HCT116 (cell line): ENCODE data around the gene BEGAIN. TPM values are rescaled to one million over a fixed set of nuclear protein-coding genes. Genes with fewer than 3 reads are reported as not detected.
A peak's percentile ranks its signal among the peaks of the same experiment; 100 is the strongest.

Experiments used
- ATAC-seq: fragments of 200-7000 bp; cut with Tn5 transposase; 2 replicates; pipeline ENCODE4 v1.9.1; 2020; ENCODE audit warnings: mild to moderate bottlenecking, moderate library complexity
- BruUV-seq: library from RNA; stranded (reverse); fragments of 400-500 nt; replicated peaks from 2 replicates; lab custom pipeline; 2021; lab: Mats Ljungman, UMichigan
- CTCF ChIA-PET: fragments of 300-600 bp; sonication (Branson Sonifier 250); formaldehyde crosslinking; loops from one replicate; lab custom pipeline; 2021; ENCODE audit warnings: antibody characterized with exemption; lab: Charles Lee
- POLR2A ChIA-PET: fragments of 300-600, 350-600 bp; sonication (Branson Sonifier 250); formaldehyde crosslinking; loops from one replicate; lab custom pipeline; 2021; ENCODE audit warnings: antibody characterized with exemption; lab: Charles Lee
- RAD21 ChIA-PET, 2 experiments: fragments of 300-600 bp; sonication (Branson Sonifier 250); formaldehyde crosslinking; loops; one replicate each; lab custom pipeline; 2023; ENCODE audit warnings: low total read pairs in 2 of 2; ENCODE audit not compliant: uncharacterized antibody in 2 of 2, unreplicated experiment in 2 of 2, low non-redundant PET in 1 of 2; lab: Charles Lee
- DNase-seq: peaks from one replicate; pipeline ENCODE4 v3.0.0-alpha.2; 2010; ENCODE audit warnings: low read depth, low spot score
- H2AFZ ChIP-seq: fragments of 200-600 bp; shearing (Covaris generic), sonication (generic); 2 replicates; pipeline ENCODE4 v1.6.1; 2017; ENCODE audit warnings: low read depth, mixed run types, mixed read lengths, antibody characterized with exemption, low read length; ENCODE audit not compliant: poor library complexity, severe bottlenecking
- H3K27ac ChIP-seq: 2 replicates; pipeline ENCODE4 v1.5.1; 2012; ENCODE audit warnings: low read depth, low read length
- H3K27me3 ChIP-seq: fragments of 200-600 bp; sonication (generic); 2 replicates; pipeline ENCODE4 v1.6.1; 2016; ENCODE audit warnings: mixed run types, low read length, mixed read lengths; ENCODE audit not compliant: insufficient read depth
- H3K36me3 ChIP-seq, 2 experiments: fragments of 200-500 bp in 1 of 2; fragments of 200-600 bp in 1 of 2; sonication (Bioruptor generic) in 1 of 2; sonication (generic) in 1 of 2; 2 replicates each; pipeline versions ENCODE4 v1.5.1 to v1.6.1; 2014 to 2016; ENCODE audit warnings: low read length in 2 of 2, inconsistent platforms in 1 of 2, mixed read lengths in 1 of 2, mixed run types in 1 of 2; ENCODE audit not compliant: insufficient read depth in 2 of 2, control insufficient read depth in 1 of 2
- H3K4me1 ChIP-seq, 2 experiments: fragments of 200-600 bp in 1 of 2; sonication (generic) in 1 of 2; 2 replicates each; pipeline versions ENCODE4 v1.5.1 to v1.6.1; 2012 to 2017; ENCODE audit warnings: low read length in 2 of 2, inconsistent platforms in 1 of 2, mild to moderate bottlenecking in 1 of 2, mixed read lengths in 1 of 2, mixed run types in 1 of 2, moderate library complexity in 1 of 2; ENCODE audit not compliant: insufficient read depth in 2 of 2, control insufficient read depth in 1 of 2
- H3K4me2 ChIP-seq: fragments of 200-600 bp; sonication (generic); 2 replicates; pipeline ENCODE4 v1.6.1; 2017; ENCODE audit warnings: mixed run types, low read length, mixed read lengths
- H3K4me3 ChIP-seq, 2 experiments: fragments of 200-600 bp in 1 of 2; sonication (generic) in 1 of 2; replicated peaks in 1 of 2; 2 replicates each; pipeline ENCODE4 v1.5.1; 2011 to 2016; ENCODE audit warnings: low read length in 2 of 2, control low read depth in 1 of 2, low read depth in 1 of 2, mild to moderate bottlenecking in 1 of 2, mixed read lengths in 1 of 2, mixed run types in 1 of 2
- H3K79me2 ChIP-seq: fragments of 200-600 bp; sonication (generic); 2 replicates; pipeline ENCODE4 v1.6.1; 2017; ENCODE audit warnings: mild to moderate bottlenecking, mixed run types, low read length, moderate library complexity, mixed read lengths; ENCODE audit not compliant: insufficient read depth
- H3K9ac ChIP-seq: fragments of 200-600 bp; sonication (generic); 2 replicates; pipeline ENCODE4 v1.6.1; 2016; ENCODE audit warnings: low read length, mixed read lengths
- H3K9me2 ChIP-seq: fragments of 200-600 bp; sonication (generic), shearing (Covaris generic); 2 replicates; pipeline ENCODE4 v1.6.1; 2017; ENCODE audit warnings: mixed run types, mild to moderate bottlenecking, moderate library complexity; ENCODE audit not compliant: insufficient read depth
- H3K9me3 ChIP-seq, 2 experiments: fragments of 200-500 bp in 1 of 2; fragments of 200-600 bp in 1 of 2; sonication (Bioruptor generic) in 1 of 2; sonication (generic) in 1 of 2; 2 replicates each; pipeline ENCODE4 v1.6.1; 2014 to 2017; ENCODE audit warnings: low read length in 2 of 2, mixed read lengths in 2 of 2, inconsistent platforms in 1 of 2, low read depth in 1 of 2, mild to moderate bottlenecking in 1 of 2, mixed run types in 1 of 2, moderate library complexity in 1 of 2; ENCODE audit not compliant: control insufficient read depth in 1 of 2, insufficient read depth in 1 of 2
- H4K20me1 ChIP-seq: fragments of 200-600 bp; sonication (generic), shearing (Covaris generic); 2 replicates; pipeline ENCODE4 v1.6.1; 2017; ENCODE audit warnings: mixed run types, mild to moderate bottlenecking, moderate library complexity; ENCODE audit not compliant: insufficient read depth
- CBX3 ChIP-seq: IDR thresholded peaks from 2 replicates; pipeline ENCODE4 v1.6.1; 2012; ENCODE audit warnings: low read depth
- CEBPB ChIP-seq: IDR thresholded peaks from 2 replicates; pipeline ENCODE4 v1.6.1; 2012; ENCODE audit warnings: low read depth
- JUND ChIP-seq: IDR thresholded peaks from 2 replicates; pipeline ENCODE4 v1.6.1; 2012
- POLR2AphosphoS5 ChIP-seq: IDR thresholded peaks from 2 replicates; pipeline ENCODE4 v1.6.1; 2011; ENCODE audit warnings: mild to moderate bottlenecking, low read depth, low read length, moderate library complexity
- RAD21 ChIP-seq: IDR thresholded peaks from 2 replicates; pipeline ENCODE4 v1.6.1; 2012; ENCODE audit warnings: low read depth, mild to moderate bottlenecking
- SIN3A ChIP-seq: IDR thresholded peaks from 2 replicates; pipeline ENCODE4 v1.6.1; 2012; ENCODE audit warnings: low read depth
- SP1 ChIP-seq: IDR thresholded peaks from 2 replicates; pipeline ENCODE4 v1.6.1; 2012; ENCODE audit warnings: low read depth
- SRF ChIP-seq: IDR thresholded peaks from 2 replicates; pipeline ENCODE4 v1.6.1; 2012; ENCODE audit warnings: low read depth
- TCF7L2 ChIP-seq: IDR thresholded peaks from 2 replicates; pipeline ENCODE4 v1.7.0; 2011; ENCODE audit warnings: borderline replicate concordance, inconsistent platforms; ENCODE audit not compliant: insufficient read depth, insufficient read length; ENCODE audit errors: extremely low read depth
- ZFX ChIP-seq: fragments of 450-650 bp; IDR thresholded peaks from 2 replicates; pipeline ENCODE4 v1.6.1; 2017
- intact Hi-C: fragments of 100-400 bp; cut with micrococcal nuclease; formaldehyde crosslinking; loops from 2 replicates; pipeline ENCODE4 v1.10.0; 2022
- total RNA-seq: library from RNA; stranded (reverse); gene quantifications from one replicate; pipeline ENCODE4 v1.2.1, GENCODE V29; 2021; ENCODE audit not compliant: unreplicated experiment
- TF ChIP-seq, protein P1 (sequence below): IDR thresholded peaks from 2 replicates; pipeline ENCODE4 v1.6.1; 2011; ENCODE audit warnings: mild to moderate bottlenecking, low read length, moderate library complexity; ENCODE audit not compliant: insufficient replicate concordance; ENCODE audit errors: extremely low read depth

The BEGAIN gene
- total RNA-seq, 1 experiment from 2014 or later: 8.5 TPM

DNA sequence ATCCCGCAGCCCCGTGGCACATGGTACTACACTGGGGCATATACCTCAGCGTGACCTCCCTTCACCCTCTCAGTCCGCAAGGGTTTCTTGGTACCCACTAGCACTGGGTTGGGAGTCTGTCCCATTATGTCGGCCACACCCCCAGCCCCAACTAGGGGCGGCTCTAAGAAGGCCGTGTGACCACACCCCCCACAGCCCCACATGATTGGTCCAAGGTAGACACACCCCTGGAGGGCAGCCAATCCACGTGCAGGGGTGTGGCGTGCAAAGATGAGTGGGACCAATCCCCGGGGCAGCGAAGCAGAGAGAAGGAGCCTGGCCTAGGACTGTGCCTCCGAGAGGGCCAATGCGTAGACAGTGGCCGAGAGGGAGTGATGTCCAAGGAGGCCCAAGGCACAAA lies 34.6 kb upstream of the BEGAIN start:
- intact Hi-C loops: no loop called here
- Histone ChIP-seq H3K4me2 (no peak overlapping the region), H4K20me1 (no peaks in the 10 kb centered on the region), H3K27ac (no peak overlapping the region), H3K4me3 (no peak overlapping the region), H3K27me3 (no peaks in the 10 kb centered on the region), H3K9me2 (no peaks in the 10 kb centered on the region), H3K9ac (no peak overlapping the region), H3K79me2 (no peaks in the 10 kb centered on the region), H2AFZ (no peak overlapping the region), H3K4me1 (peaks cover 0 to 5% of the 10 kb centered on the region in 2 experiments; a peak in 1 of 4 replicates), H3K36me3 (no peaks in the 10 kb centered on the region), H3K9me3 (no peaks in the 10 kb centered on the region)
- BruUV-seq: no TSS peak
- ChIA-PET RAD21 (no interaction called here), POLR2A (no interaction called here), CTCF (no interaction called here)
- TF ChIP-seq ZFX (no peak), SIN3A (no peak), SRF (no peak), CBX3 (no peak), POLR2AphosphoS5 (no peak), TCF7L2 (no peak), RAD21 (no peak), SP1 (no peak), CEBPB (no peak), JUND (no peak)
- TF ChIP-seq, protein P1, sequence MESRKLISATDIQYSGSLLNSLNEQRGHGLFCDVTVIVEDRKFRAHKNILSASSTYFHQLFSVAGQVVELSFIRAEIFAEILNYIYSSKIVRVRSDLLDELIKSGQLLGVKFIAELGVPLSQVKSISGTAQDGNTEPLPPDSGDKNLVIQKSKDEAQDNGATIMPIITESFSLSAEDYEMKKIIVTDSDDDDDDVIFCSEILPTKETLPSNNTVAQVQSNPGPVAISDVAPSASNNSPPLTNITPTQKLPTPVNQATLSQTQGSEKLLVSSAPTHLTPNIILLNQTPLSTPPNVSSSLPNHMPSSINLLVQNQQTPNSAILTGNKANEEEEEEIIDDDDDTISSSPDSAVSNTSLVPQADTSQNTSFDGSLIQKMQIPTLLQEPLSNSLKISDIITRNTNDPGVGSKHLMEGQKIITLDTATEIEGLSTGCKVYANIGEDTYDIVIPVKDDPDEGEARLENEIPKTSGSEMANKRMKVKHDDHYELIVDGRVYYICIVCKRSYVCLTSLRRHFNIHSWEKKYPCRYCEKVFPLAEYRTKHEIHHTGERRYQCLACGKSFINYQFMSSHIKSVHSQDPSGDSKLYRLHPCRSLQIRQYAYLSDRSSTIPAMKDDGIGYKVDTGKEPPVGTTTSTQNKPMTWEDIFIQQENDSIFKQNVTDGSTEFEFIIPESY: no peak
- ATAC-seq: peak; percentile 84
- peak; percentile 15 for DNase-seq
